DND-41 (cell line): Measurements from ENCODE around the gene SND1.

Experiments used
- CTCF ChIP-seq: IDR thresholded peaks from 2 replicates; pipeline ENCODE4 v1.5.1; 2012; ENCODE audit warnings: borderline replicate concordance, low read length, moderate library complexity, mild to moderate bottlenecking; ENCODE audit not compliant: poor library complexity, severe bottlenecking; ENCODE audit errors: extremely low read depth
- EZH2 ChIP-seq: IDR thresholded peaks from 3 replicates; pipeline ENCODE4 v1.6.1; 2012; ENCODE audit warnings: borderline replicate concordance, low read depth, mild to moderate bottlenecking, moderate library complexity, low read length, inconsistent platforms; ENCODE audit not compliant: severe bottlenecking

- no peak for TF ChIP-seq CTCF
- no peak for TF ChIP-seq EZH2
Observed at GRCh38 chr7:128071376-128071775, 419.4 kb downstream of the SND1 start.
